Left renal pelvis (tissue), 4 donors: ENCODE measurements around the gene SLC4A9. TPM values are rescaled to one million over a fixed set of nuclear protein-coding genes. Genes with fewer than 3 reads are reported as not detected.

ENCODE experiments used
- DNase-seq, 4 donors: peaks; one replicate each; pipeline ENCODE4 v3.0.0-alpha.2; 2013; ENCODE audit warnings: low read depth in 4 of 4, low spot score in 3 of 4
- polyA plus RNA-seq, 4 donors: library from polyadenylated mRNA; unstranded; fragments of 120-200 nt; gene quantifications; one replicate each; pipeline ENCODE4 v1.2.1, GENCODE V29; 2013; ENCODE audit not compliant: insufficient read length in 4 of 4

The SLC4A9 gene
- polyA plus RNA-seq, 4 donors, result 0.63 to 51.1 (median 16.0) TPM

GRCh38 chr5:140358738-140359310 lies 1.2 kb upstream of the SLC4A9 start:
- no peak for DNase-seq

DNA sequence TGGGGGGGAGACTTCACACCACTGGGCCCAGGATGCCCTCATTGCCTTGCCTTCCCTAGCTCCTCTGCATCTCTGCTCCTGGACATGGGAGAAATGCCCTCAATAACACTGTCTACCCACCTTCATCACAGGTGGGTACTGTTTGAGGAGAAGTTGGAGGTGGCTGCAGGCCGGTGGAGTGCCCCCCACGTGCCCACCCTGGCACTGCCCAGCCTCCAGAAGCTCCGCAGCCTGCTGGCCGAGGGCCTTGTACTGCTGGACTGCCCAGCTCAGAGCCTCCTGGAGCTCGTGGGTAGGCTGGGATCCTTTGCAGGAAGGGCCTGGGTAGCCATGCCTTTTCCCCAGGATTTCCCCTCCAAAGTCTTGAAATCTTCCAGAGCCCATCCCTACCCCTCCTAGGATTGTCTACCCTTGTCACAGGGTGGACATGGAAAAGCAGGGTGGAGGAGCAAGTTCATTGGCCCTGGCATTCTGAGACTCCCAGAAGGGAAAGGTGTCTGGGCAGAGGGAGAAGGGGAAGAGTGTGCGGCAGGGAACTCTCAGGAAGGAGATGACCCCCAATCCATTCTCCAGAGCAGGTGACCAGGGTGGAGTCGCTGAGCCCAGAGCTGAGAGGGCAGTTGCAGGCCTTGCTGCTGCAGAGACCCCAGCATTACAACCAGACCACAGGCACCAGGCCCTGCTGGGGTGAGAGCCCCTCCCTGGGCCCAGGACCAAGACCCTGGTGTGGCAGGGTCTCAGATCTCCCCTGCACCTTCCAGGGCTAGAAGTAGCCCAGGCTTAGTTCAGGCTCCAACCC lies 886 bp downstream of the SLC4A9 start:
- no peak for DNase-seq

GRCh38 chr5:140361901-140362300 lies 1.9 kb downstream of the SLC4A9 start:
- DNase-seq, result no peak

- no peak for DNase-seq
Observed at GRCh38 chr5:140362311-140362710, 2.3 kb downstream of the SLC4A9 start.

DNA sequence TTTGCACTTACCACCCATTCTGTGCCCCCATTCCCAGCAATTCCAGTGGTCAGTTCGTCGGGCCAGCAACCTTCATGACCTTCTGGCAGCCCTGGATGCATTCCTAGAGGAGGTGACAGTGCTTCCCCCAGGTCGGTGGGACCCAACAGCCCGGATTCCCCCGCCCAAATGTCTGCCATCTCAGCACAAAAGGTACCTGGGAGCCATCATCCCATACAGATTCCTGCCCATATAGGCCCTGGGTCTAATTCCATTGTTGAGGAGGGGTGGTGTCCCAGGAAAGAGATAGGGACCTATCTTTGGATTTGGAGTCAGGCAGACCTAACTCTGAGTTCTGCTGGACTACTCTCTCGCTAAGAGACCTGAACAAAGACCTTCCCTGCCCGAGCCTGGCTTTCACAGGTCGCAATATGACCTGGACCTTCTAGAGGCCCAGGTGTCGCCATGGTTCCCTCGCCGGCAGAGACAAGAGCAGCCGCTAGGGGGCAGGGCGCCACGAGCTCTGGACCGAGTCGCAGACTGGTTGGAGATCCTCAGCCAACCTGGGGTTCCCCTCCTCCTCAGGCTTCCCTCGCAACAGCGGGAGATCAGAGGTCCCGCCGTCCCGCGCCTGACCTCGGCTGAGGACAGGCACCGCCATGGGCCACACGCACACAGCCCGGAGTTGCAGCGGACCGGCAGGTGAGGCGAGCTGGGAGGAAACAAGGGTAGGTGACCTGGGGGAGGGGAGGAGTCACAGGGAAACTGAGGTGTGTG lies 3.1 kb downstream of the SLC4A9 start:
- DNase-seq, result peak in 1 of 4 donors; percentile 49

DNA sequence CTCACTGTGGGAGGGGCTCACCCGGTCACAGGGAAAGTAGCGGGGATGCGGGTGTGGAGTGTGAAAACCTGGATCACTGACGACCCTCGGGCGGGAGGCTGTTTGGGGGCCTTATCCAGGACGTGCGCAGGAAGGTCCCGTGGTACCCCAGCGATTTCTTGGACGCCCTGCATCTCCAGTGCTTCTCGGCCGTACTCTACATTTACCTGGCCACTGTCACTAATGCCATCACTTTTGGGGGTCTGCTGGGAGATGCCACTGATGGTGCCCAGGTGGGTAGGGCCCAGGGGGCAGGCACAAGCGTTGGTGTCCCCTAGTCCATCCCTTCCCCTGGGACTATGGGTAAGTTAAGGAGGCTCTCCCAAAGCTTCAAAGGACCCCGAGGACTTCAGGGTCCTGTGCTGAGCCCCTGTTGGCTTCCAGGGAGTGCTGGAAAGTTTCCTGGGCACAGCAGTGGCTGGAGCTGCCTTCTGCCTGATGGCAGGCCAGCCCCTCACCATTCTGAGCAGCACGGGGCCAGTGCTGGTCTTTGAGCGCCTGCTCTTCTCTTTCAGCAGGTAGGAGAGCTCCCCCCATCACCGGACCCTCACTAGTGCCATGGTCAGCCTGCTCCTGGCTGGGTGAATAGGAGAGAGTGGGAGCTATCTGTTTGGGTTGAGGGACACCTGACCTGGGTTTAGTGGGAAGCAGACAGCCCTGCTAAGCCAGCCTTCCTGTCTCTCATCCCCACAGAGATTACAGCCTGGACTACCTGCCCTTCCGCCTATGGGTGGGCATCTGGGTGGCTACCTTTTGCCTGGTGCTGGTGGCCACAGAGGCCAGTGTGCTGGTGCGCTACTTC lies 3.9 kb downstream of the SLC4A9 start:
- no peak for DNase-seq

GRCh38 chr5:140364472-140364765 lies 4.4 kb downstream of the SLC4A9 start:
- no peak for DNase-seq

- DNase-seq, result no peak
Observed at GRCh38 chr5:140365282-140365681, 5.3 kb downstream of the SLC4A9 start.

DNA sequence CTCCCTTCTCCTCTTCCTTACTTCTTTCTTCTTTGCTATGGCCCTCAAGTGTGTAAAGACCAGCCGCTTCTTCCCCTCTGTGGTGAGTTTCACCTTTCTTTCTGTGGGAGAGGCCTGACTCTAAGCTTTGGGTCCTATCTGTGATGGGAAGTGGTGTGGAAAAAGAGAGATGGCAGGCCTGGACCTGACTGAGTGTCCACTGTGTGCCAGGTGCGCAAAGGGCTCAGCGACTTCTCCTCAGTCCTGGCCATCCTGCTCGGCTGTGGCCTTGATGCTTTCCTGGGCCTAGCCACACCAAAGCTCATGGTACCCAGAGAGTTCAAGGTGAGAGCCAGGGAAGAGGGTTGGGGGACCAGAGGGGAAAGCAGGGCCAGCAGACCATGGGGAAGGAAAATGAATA lies 5.9 kb downstream of the SLC4A9 start:
- DNase-seq, result no peak

GRCh38 chr5:140366589-140367255 lies 6.7 kb downstream of the SLC4A9 start:
- DNase-seq, result no peak

DNA sequence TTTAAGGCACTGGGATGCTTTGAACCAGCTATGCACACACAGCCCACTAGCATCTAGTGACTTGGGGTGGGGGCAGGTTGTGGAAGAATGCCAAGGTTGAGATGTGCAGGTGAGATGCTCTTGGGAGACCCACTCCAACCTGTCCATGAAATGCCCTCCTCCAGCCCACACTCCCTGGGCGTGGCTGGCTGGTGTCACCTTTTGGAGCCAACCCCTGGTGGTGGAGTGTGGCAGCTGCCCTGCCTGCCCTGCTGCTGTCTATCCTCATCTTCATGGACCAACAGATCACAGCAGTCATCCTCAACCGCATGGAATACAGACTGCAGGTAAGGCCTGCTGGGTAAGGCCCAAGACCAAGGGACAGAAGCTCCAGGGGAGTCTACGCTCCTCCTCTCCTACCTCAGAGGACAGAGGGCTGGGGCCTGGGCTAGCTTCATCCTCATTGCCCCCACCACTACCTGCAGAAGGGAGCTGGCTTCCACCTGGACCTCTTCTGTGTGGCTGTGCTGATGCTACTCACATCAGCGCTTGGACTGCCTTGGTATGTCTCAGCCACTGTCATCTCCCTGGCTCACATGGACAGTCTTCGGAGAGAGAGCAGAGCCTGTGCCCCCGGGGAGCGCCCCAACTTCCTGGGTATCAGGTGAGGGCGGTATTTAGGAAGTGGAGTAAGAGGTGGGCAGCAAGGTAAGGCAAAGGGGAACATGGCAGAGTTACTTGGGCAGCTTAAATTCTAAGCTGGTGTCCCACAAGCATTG lies 7.4 kb downstream of the SLC4A9 start:
- DNase-seq, result no peak

DNA sequence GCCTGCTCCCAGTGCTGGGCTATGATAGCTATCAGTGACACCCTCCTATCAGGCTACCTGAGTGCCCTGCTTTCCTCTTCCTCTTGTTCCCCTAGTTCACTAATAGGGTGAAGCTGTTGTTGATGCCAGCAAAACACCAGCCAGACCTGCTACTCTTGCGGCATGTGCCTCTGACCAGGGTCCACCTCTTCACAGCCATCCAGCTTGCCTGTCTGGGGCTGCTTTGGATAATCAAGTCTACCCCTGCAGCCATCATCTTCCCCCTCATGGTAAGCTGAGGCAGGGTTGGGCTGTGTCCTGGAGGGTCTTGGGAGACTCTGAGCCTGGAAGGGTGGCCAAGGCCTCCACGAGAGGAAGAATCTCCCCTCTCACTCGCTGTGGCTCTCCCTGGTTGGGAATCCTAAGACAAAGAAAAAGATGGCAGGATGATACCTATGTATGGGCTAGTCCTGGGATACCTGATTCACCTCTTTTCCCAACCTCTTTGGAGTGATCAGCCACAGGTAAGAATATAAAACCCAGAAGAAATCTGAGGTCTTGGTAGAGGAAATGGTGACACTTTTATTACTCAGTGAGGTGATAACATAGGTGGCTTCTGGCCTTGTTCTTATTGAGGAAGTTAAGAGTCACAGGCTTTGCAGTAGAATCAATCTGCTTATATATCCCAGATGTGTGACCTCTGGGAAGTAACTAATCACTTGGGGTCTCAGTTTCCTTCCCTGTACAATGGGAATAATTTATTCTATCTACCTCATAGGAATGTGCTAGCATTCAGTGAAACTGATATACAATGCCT lies 11.6 kb downstream of the SLC4A9 start:
- DNase-seq, result no peak

GRCh38 chr5:140372971-140373487 lies 13.0 kb downstream of the SLC4A9 start:
- DNase-seq, result peak in 3 of 4 donors; percentile 24 to 45 (median 37)

- no peak for DNase-seq
Observed at GRCh38 chr5:140381351-140381750, 21.4 kb downstream of the SLC4A9 start.

GRCh38 chr5:140381972-140382371 lies 22.0 kb downstream of the SLC4A9 start:
- no peak for DNase-seq

GRCh38 chr5:140382866-140383265 lies 22.9 kb downstream of the SLC4A9 start:
- no peak for DNase-seq

GRCh38 chr5:140383300-140383699 lies 23.3 kb downstream of the SLC4A9 start:
- no peak for DNase-seq

- DNase-seq, result no peak
Observed at GRCh38 chr5:140388052-140388451, 28.1 kb downstream of the SLC4A9 start.

DNA sequence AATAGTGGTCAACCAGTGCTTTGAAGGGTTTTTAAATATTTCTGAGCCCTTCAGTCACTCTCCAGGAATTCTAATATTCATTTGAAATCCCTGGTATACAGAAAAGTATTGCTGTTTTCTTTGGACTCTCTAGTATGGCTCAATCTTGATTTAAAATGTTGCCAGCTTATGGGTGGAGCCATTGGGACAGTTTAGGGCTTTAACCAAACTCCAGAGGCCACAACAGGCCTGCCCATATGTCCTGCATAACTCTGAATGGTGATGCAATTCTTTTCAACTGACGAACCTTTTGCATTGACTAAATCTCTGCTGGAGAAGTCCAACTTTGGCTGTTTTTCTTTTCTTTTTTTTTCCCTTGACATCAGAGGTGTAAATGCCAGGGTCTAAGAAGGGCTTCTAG lies 31.3 kb downstream of the SLC4A9 start:
- no peak for DNase-seq
